Thyroid gland (tissue), 4 donors: ENCODE results near the gene SLC19A1. TPM values are rescaled to one million over a fixed set of nuclear protein-coding genes. Genes with fewer than 3 reads are reported as not detected.

Experiments
- DNase-seq, 2 donors: peaks; one replicate each; pipeline ENCODE4 v3.0.0-alpha.2; 2019
- H3K27ac ChIP-seq, 3 donors: fragments of 200-600 bp; sonication (generic); 1 replicate in 2 of 3; 2 replicates in 1 of 3; pipeline ENCODE4 v1.5.1; 2016 to 2019; ENCODE audit warnings: mild to moderate bottlenecking in 1 of 3, moderate library complexity in 1 of 3
- H3K27me3 ChIP-seq: fragments of 200-600 bp; sonication (generic); one replicate; pipeline ENCODE4 v1.5.1; 2019
- H3K36me3 ChIP-seq, 2 donors: fragments of 200-600 bp; sonication (generic); one replicate each; pipeline ENCODE4 v1.5.1; 2016 to 2019
- H3K4me1 ChIP-seq, 2 donors: fragments of 200-600 bp; sonication (generic); one replicate each; pipeline ENCODE4 v1.5.1; 2017 to 2019
- H3K4me3 ChIP-seq, 3 donors: fragments of 200-600 bp; sonication (generic); replicated peaks in 1 of 3; 1 replicate in 2 of 3; 2 replicates in 1 of 3; pipeline ENCODE4 v1.5.1; 2016; ENCODE audit warnings: mild to moderate bottlenecking in 1 of 3
- H3K9me3 ChIP-seq: fragments of 200-600 bp; sonication (generic); one replicate; pipeline ENCODE4 v1.5.1; 2017
- POLR2A ChIP-seq, 2 donors: fragments of 450-650 bp; IDR thresholded peaks; one replicate each; pipeline ENCODE4 v1.6.1; 2017; ENCODE audit warnings: antibody characterized with exemption in 2 of 2, mild to moderate bottlenecking in 2 of 2, moderate library complexity in 1 of 2
- WGBS, 2 donors: methylation state at CpG; one replicate each; pipeline ENCODE4 v1.1.5; 2017; 5-methylcytosine and 5-hydroxymethylcytosine counted together
- intact Hi-C: fragments of 100-400 bp; cut with DNase I; formaldehyde crosslinking; loops from one replicate; pipeline ENCODE4 v1.15.1; 2023
- microRNA-seq: library from miRNA; unstranded; fragments of <30 nt; microRNA quantifications from one replicate; pipeline ENCODE4, GENCODE V29; 2016
- small RNA-seq: library from RNA; depleted of rRNA; stranded (forward); fragments of <200 nt; gene quantifications from one replicate; pipeline ENCODE3, GENCODE V24; 2016
- total RNA-seq, 4 donors: library from RNA; depleted of rRNA; stranded (reverse); fragments of >200 nt; gene quantifications; one replicate each; pipeline ENCODE4 v1.2.3, GENCODE V29; 2016
- TF ChIP-seq, protein P1 (sequence below), 6 experiments: fragments of 200-600 bp in 3 of 6; fragments of 450-650 bp in 3 of 6; sonication (generic) in 3 of 6; IDR thresholded peaks; one replicate each; pipeline ENCODE4 v1.5.1; 2016 to 2019; ENCODE audit warnings: antibody characterized with exemption in 6 of 6, mild to moderate bottlenecking in 2 of 6, inconsistent platforms in 1 of 6, moderate library complexity in 1 of 6

Gene SLC19A1
- total RNA-seq, 4 donors from 2014 or later, result 7.6 to 15.5 (median 12.2) TPM

DNA sequence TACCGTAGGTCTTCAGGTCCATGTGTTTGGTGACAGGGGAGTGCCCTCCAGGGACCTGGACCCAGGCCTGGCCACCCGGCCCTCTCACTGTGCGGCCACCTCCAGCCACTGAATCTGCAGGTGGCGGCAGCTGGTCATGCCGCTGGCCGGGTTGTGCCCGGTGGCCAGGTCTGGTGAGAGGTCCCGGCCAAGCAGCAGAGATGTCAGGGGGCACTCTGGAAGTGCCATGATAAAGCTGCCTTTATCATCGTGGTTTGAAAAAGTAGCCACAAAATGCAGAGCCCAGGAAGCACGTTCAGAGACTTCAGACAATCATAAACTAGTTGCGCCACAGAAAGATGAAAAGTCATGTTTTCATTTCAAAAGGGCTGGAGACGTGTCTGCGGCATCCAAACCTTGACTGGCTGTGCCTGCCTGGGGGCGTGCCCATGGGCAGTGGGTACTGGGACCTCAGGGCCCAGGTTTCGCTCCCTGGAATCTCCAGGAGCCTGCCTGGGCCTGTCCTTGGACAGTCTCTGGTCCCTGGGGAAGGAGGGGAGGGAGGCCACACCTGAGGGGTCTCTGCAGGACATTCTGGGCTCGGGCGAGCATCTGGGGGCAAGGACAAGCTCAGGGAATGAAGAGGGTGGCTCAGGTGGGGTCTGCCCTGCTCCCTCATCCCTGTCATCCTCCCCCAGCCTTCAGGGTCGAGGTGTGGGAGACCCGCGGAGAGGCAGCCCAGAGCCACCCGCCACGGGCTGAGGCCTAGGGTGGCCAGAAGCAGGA is 92.4 kb downstream of the SLC19A1 start:
- Histone ChIP-seq H3K36me3 (no peaks in the 10 kb centered on the region), H3K4me3 (no peak overlapping the region), H3K27me3 (no peaks in the 10 kb centered on the region), H3K27ac (no peak overlapping the region), H3K4me1 (peaks cover 0 to 3% of the 10 kb centered on the region in 2 donors), H3K9me3 (no peaks in the 10 kb centered on the region)
- 91 to 92% methylated on average over 16 to 20 of the region's 22 CpGs for WGBS, 2 donors
- no peak for TF ChIP-seq POLR2A (IDR thresholded peaks at IDR 0.05)
- TF ChIP-seq, protein P1, sequence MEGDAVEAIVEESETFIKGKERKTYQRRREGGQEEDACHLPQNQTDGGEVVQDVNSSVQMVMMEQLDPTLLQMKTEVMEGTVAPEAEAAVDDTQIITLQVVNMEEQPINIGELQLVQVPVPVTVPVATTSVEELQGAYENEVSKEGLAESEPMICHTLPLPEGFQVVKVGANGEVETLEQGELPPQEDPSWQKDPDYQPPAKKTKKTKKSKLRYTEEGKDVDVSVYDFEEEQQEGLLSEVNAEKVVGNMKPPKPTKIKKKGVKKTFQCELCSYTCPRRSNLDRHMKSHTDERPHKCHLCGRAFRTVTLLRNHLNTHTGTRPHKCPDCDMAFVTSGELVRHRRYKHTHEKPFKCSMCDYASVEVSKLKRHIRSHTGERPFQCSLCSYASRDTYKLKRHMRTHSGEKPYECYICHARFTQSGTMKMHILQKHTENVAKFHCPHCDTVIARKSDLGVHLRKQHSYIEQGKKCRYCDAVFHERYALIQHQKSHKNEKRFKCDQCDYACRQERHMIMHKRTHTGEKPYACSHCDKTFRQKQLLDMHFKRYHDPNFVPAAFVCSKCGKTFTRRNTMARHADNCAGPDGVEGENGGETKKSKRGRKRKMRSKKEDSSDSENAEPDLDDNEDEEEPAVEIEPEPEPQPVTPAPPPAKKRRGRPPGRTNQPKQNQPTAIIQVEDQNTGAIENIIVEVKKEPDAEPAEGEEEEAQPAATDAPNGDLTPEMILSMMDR (IDR thresholded peaks at IDR 0.05), result no peak
- no peak for DNase-seq
- intact Hi-C loops, result no loop called here

DNA sequence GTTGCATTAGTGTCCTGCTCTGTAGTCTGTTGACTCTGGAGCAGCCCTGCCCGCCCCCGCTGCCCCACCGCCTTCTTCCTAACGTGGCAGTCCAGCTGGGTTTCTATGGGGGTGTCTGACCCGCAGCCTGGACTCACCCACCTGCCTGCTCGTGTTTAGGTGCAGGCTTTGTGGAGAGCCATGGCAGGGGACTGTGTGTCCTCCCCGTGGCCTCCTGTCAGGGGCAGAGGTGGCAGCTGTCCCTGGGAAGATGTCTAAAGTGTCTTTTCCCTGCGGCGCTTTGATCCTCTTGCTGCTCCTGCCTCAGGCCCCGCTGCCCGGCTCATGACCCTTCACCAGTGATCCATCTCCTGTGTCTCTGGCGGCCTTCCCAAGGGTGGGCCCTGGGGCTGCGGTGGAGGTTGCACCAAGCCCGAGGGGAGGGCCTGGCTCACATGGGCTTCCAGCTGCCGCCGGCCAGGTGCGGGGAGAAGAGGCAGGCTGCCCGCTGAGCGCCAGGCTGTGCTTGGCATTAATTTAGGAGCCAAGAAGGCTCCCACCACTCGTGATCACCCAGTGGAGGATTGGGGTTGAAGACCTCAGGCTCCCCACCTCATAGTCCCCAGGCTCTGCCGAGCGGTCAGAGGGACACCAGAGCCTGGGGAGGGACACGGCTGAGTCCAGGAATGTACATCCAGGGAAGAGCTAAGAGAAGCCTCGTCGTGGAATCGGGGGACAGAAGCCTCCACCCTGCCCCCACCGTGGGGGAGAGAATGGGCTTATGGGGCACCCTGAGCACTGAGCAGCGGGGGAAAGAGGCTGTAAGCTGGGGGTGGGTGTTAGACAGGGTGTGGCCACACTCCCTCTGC is 93.2 kb downstream of the SLC19A1 start:
- Histone ChIP-seq H3K36me3 (no peaks in the 10 kb centered on the region), H3K27me3 (no peaks in the 10 kb centered on the region), H3K4me3 (no peak overlapping the region), H3K9me3 (no peaks in the 10 kb centered on the region), H3K4me1 (no peaks in the 10 kb centered on the region), H3K27ac (no peak overlapping the region)
- no peak for TF ChIP-seq POLR2A (IDR thresholded peaks at IDR 0.05)
- TF ChIP-seq, protein P1 (IDR thresholded peaks at IDR 0.05), result no peak
- 87% methylated on average over 20 to 23 of the region's 28 CpGs for WGBS, 2 donors
- no peak for DNase-seq
- intact Hi-C loops, result no loop called here

DNA sequence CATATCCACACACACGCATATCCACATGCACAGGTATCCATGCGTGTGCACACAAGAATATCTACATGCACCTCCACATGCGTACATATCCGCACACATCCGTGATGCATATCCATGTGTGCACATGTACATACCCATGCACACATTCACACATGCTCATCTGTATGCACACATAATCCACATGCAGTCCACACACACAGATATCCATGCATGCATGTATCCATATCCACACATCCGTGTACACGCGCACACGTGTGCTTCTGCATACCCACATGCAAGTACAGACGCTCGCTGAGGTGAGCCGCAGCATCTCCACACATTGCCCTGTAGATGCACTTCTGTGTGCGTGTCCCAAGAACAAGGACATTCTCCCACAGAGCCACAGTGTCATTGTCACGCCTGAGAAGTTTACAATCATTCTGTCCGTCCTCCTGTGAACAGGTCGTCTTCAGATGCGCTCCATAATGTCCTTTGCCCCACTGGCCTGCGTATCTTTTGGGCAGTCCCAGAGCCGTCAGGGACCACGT is 93.9 kb downstream of the SLC19A1 start:
- TF ChIP-seq POLR2A (IDR thresholded peaks at IDR 0.05), result no peak
- TF ChIP-seq, protein P1 (IDR thresholded peaks at IDR 0.05), result no peak
- intact Hi-C loops, result no loop called here
- no peak for DNase-seq
- no peaks in the 10 kb centered on the region for H3K36me3 ChIP-seq
- no peaks in the 10 kb centered on the region for H3K9me3 ChIP-seq
- H3K27ac ChIP-seq, result no peak overlapping the region
- H3K27me3 ChIP-seq, result no peaks in the 10 kb centered on the region
- WGBS, 2 donors, result 85 to 88% methylated on average over 20 of the region's 20 CpGs
- no peaks in the 10 kb centered on the region for H3K4me1 ChIP-seq
- no peak overlapping the region for H3K4me3 ChIP-seq

Small RNA genes lying within 50 kb of the gene (microRNA-seq; reads per million reads assigned to microRNA genes)
- 4.4 reads per million, percentile 8 among the genes with 10 or more reads in this experiment for gene MIR6815

Small RNA genes lying within 50 kb of the gene (small RNA-seq; reads per million reads assigned to genes)
- gene MIR6815, result not detected

Other genes starting within 250 kb of the SLC19A1 start
- 100 to 1,000 TPM; 105 to 264 (median 238) TPM for gene COL18A1, start 137.3 kb downstream of the SLC19A1 start, total RNA-seq
- gene PCBP3, start 101.3 kb upstream of the SLC19A1 start, total RNA-seq, result under 1 TPM in 3 of 4 donors, not detected in 1; 0.33 to 0.98 (median 0.54) TPM